HFFc6 (cell line): ENCODE data around the gene APOA5. TPM values are rescaled to one million over a fixed set of nuclear protein-coding genes. Genes with fewer than 3 reads are reported as not detected.
A peak's percentile ranks its signal among the peaks of the same experiment; 100 is the strongest.
"Not testable (repeated sequence)": the region's sequence is repeated elsewhere in the genome, so short reads cannot be mapped to it uniquely, and the experiment has no call there.

Experiments
- DNase-seq: peaks from one replicate; pipeline ENCODE4 v3.0.0-alpha.2; 2018
- H3K27ac Mint-ChIP-seq: 2 replicates; pipeline ENCODE4 v1.8.0; 2020; ENCODE audit warnings: mild to moderate bottlenecking, mixed read lengths
- H3K27me3 Mint-ChIP-seq: 2 replicates; pipeline ENCODE4 v1.8.0; 2021; ENCODE audit warnings: mild to moderate bottlenecking, moderate library complexity, mixed read lengths; ENCODE audit not compliant: insufficient read depth
- H3K36me3 Mint-ChIP-seq: 2 replicates; pipeline ENCODE4 v1.8.0; 2021; ENCODE audit warnings: low read depth, mixed read lengths
- H3K4me1 Mint-ChIP-seq: 2 replicates; pipeline ENCODE4 v1.8.0; 2020; ENCODE audit warnings: low read depth, mixed read lengths
- H3K4me3 Mint-ChIP-seq: 2 replicates; pipeline ENCODE4 v1.8.0; 2020; ENCODE audit warnings: mild to moderate bottlenecking, moderate library complexity, mixed read lengths
- H3K9me3 Mint-ChIP-seq: 2 replicates; pipeline ENCODE4 v1.8.0; 2020; ENCODE audit warnings: mild to moderate bottlenecking, mixed read lengths
- CTCF ChIP-seq: fragments of 200-600 bp; sonication (generic); IDR thresholded peaks from 2 replicates; pipeline ENCODE4 v1.5.0; 2021; ENCODE audit warnings: antibody characterized with exemption, mild to moderate bottlenecking
- total RNA-seq, 6 experiments: library from RNA; stranded (reverse); fragmentation: NEBNext Ultra II Directional; extraction: Animal tissue kit (Norgen Biotek cat#: 25700); gene quantifications; 2 replicates in 1 of 6; 3 replicates in 5 of 6; pipeline ENCODE4 v1.2.3, GENCODE V29; 2021

Gene APOA5
- total RNA-seq, 6 experiments from 2014 or later, result not detected

GRCh38 chr11:116807601-116808261 lies 16.1 kb upstream of the APOA5 start:
- H3K4me1 Mint-ChIP-seq, result peaks cover 32% of the 10 kb centered on the region
- no peaks in the 10 kb centered on the region; the same call in none of the 2 replicates for H3K27me3 Mint-ChIP-seq
- peak overlapping the region; percentile 58; the same call in 1 of the 2 replicates for H3K27ac Mint-ChIP-seq

GRCh38 chr11:116804001-116804400 lies 12.3 kb upstream of the APOA5 start:
- no peak for TF ChIP-seq CTCF
- no peak overlapping the region for H3K27ac Mint-ChIP-seq

More at GRCh38 chr11:116807601-116808261, 16.1 kb upstream of the APOA5 start:
- DNase-seq, result no peak
- no peaks in the 10 kb centered on the region for H3K9me3 Mint-ChIP-seq
- TF ChIP-seq CTCF, result no peak
- H3K4me3 Mint-ChIP-seq, result no peak overlapping the region
- peaks cover 4% of the 10 kb centered on the region for H3K36me3 Mint-ChIP-seq

GRCh38 chr11:116801662-116802061 lies 10.0 kb upstream of the APOA5 start:
- H3K36me3 Mint-ChIP-seq, H3K4me3 Mint-ChIP-seq, H3K27me3 Mint-ChIP-seq, H3K4me1 Mint-ChIP-seq, DNase-seq, H3K27ac Mint-ChIP-seq, H3K9me3 Mint-ChIP-seq: not testable (repeated sequence)

More at GRCh38 chr11:116804001-116804400, 12.3 kb upstream of the APOA5 start:
- DNase-seq, result no peak
- H3K36me3 Mint-ChIP-seq, result peaks cover 2% of the 10 kb centered on the region
- no peaks in the 10 kb centered on the region for H3K9me3 Mint-ChIP-seq
- no peaks in the 10 kb centered on the region; the same call in 1 of the 2 replicates for H3K27me3 Mint-ChIP-seq
- H3K4me1 Mint-ChIP-seq, result peaks cover 21% of the 10 kb centered on the region
- H3K4me3 Mint-ChIP-seq, result no peak overlapping the region

- no peaks in the 10 kb centered on the region; the same call in none of the 2 replicates for H3K27me3 Mint-ChIP-seq
- no peak overlapping the region for H3K4me3 Mint-ChIP-seq
These were observed 8.9 kb upstream of the APOA5 start for GRCh38 chr11:116800610-116801009.

GRCh38 chr11:116798368-116798767 lies 6.7 kb upstream of the APOA5 start:
- no peak overlapping the region for H3K27ac Mint-ChIP-seq
- H3K27me3 Mint-ChIP-seq, result no peaks in the 10 kb centered on the region; the same call in none of the 2 replicates
- no peak for DNase-seq
- peaks cover 10% of the 10 kb centered on the region for H3K4me1 Mint-ChIP-seq
- H3K36me3 Mint-ChIP-seq, result no peaks in the 10 kb centered on the region
- no peaks in the 10 kb centered on the region for H3K9me3 Mint-ChIP-seq
- no peak for TF ChIP-seq CTCF
- H3K4me3 Mint-ChIP-seq, result no peak overlapping the region

More at GRCh38 chr11:116800610-116801009, 8.9 kb upstream of the APOA5 start:
- TF ChIP-seq CTCF, result no peak
- Mint-ChIP-seq H3K4me1 (no peaks in the 10 kb centered on the region), H3K27ac (no peak overlapping the region), H3K36me3 (no peaks in the 10 kb centered on the region), H3K9me3 (no peaks in the 10 kb centered on the region)
- DNase-seq, result no peak

- no peaks in the 10 kb centered on the region; the same call in none of the 2 replicates for H3K27me3 Mint-ChIP-seq
- DNase-seq, result no peak
- no peaks in the 10 kb centered on the region for H3K36me3 Mint-ChIP-seq
- no peak for TF ChIP-seq CTCF
- H3K27ac Mint-ChIP-seq, result no peak overlapping the region
- H3K4me1 Mint-ChIP-seq, result peaks cover 16% of the 10 kb centered on the region
- no peak overlapping the region for H3K4me3 Mint-ChIP-seq
- H3K9me3 Mint-ChIP-seq, result no peaks in the 10 kb centered on the region
These were observed 6.1 kb upstream of the APOA5 start for GRCh38 chr11:116797816-116798215.
